Panc1 (cell line): ENCODE measurements around the gene SEMA7A. TPM values are rescaled to one million over a fixed set of nuclear protein-coding genes. Genes with fewer than 3 reads are reported as not detected.

Experiments
- ATAC-seq: fragments of 200-7000 bp; cut with Tn5 transposase; 2 replicates; pipeline ENCODE4 v1.9.1; 2020; ENCODE audit warnings: mild to moderate bottlenecking, moderate library complexity
- BruUV-seq: library from RNA; stranded (reverse); fragments of 400-500 nt; replicated peaks from 2 replicates; lab custom pipeline; 2021; lab: Mats Ljungman, UMichigan
- CTCF ChIA-PET: fragments of 300-600 bp; sonication (Branson Sonifier 250); formaldehyde crosslinking; loops from one replicate; lab custom pipeline; 2022; ENCODE audit warnings: antibody characterized with exemption; lab: Charles Lee
- POLR2A ChIA-PET: fragments of 300-600 bp; sonication (Branson Sonifier 250); formaldehyde crosslinking; loops from one replicate; lab custom pipeline; 2022; ENCODE audit warnings: antibody characterized with exemption; lab: Charles Lee
- DNase-seq: peaks from one replicate; pipeline ENCODE4 v3.0.0-alpha.2; 2010; ENCODE audit warnings: low read depth, low spot score
- H3K27ac ChIP-seq: 2 replicates; pipeline ENCODE4 v1.5.1; 2011; ENCODE audit warnings: mild to moderate bottlenecking, low read length, inconsistent platforms
- H3K27me3 ChIP-seq: fragments of 200-500 bp; sonication (Bioruptor generic); 2 replicates; pipeline ENCODE4 v1.6.0; 2014; ENCODE audit warnings: low read length, inconsistent platforms; ENCODE audit not compliant: control insufficient read depth, insufficient read depth
- H3K36me3 ChIP-seq: fragments of 200-500 bp; sonication (Bioruptor generic); 2 replicates; pipeline ENCODE4 v1.5.1; 2014; ENCODE audit warnings: inconsistent platforms, mild to moderate bottlenecking, low read length, moderate library complexity; ENCODE audit not compliant: control insufficient read depth, insufficient read depth
- H3K4me1 ChIP-seq: 2 replicates; pipeline ENCODE4 v1.5.1; 2011; ENCODE audit warnings: inconsistent platforms, mild to moderate bottlenecking, low read length, moderate library complexity; ENCODE audit not compliant: control insufficient read depth, insufficient read depth
- H3K4me3 ChIP-seq, 2 experiments: 2 replicates each; pipeline ENCODE4 v1.5.1; 2011 to 2012; ENCODE audit warnings: low read depth in 2 of 2, low read length in 2 of 2, mild to moderate bottlenecking in 2 of 2, inconsistent platforms in 1 of 2, moderate library complexity in 1 of 2
- H3K9me3 ChIP-seq: fragments of 200-500 bp; sonication (Bioruptor generic); 2 replicates; pipeline ENCODE4 v1.5.1; 2014; ENCODE audit warnings: low read depth, mild to moderate bottlenecking, inconsistent platforms, low read length, moderate library complexity; ENCODE audit not compliant: control insufficient read depth, insufficient read depth
- CTCF ChIP-seq: fragments of 450-650 bp; IDR thresholded peaks from 2 replicates; pipeline ENCODE4 v1.5.1; 2017; ENCODE audit warnings: mild to moderate bottlenecking
- POLR2AphosphoS5 ChIP-seq: IDR thresholded peaks from 2 replicates; pipeline ENCODE4 v1.6.1; 2012; ENCODE audit warnings: mild to moderate bottlenecking, low read depth, low read length, moderate library complexity
- SIN3A ChIP-seq: IDR thresholded peaks from 2 replicates; pipeline ENCODE4 v1.6.1; 2012; ENCODE audit warnings: low read depth, mild to moderate bottlenecking, low read length, moderate library complexity, borderline replicate concordance; ENCODE audit not compliant: insufficient read depth
- TCF7L2 ChIP-seq: IDR thresholded peaks from 2 replicates; pipeline ENCODE4 v1.6.1; 2011; ENCODE audit warnings: mild to moderate bottlenecking, low read depth, low read length, inconsistent platforms
- in situ Hi-C: cut with HindIII; loops from 2 replicates; pipeline ENCODE4 v1.10.0; 2016; ENCODE audit warnings: low sequenced_read_pairs, low pct_unique_long_range_greater_than_20kb
- intact Hi-C: fragments of 100-400 bp; cut with micrococcal nuclease; formaldehyde crosslinking; loops from one replicate; pipeline ENCODE4 v1.10.0; 2022; ENCODE audit not compliant: unreplicated experiment
- total RNA-seq: library from RNA; stranded (reverse); gene quantifications from one replicate; pipeline ENCODE4 v1.2.1, GENCODE V29; 2021; ENCODE audit not compliant: unreplicated experiment
- TF ChIP-seq, protein P1 (sequence below), 2 experiments: IDR thresholded peaks; 2 replicates each; pipeline ENCODE4 v1.6.1; 2011 to 2012; ENCODE audit warnings: low read depth in 2 of 2, control low read depth in 1 of 2, low read length in 1 of 2, mild to moderate bottlenecking in 1 of 2, moderate library complexity in 1 of 2; ENCODE audit not compliant: insufficient read depth in 1 of 2

SEMA7A gene
- total RNA-seq, 1 experiment from 2014 or later = 11.2 TPM

DNA sequence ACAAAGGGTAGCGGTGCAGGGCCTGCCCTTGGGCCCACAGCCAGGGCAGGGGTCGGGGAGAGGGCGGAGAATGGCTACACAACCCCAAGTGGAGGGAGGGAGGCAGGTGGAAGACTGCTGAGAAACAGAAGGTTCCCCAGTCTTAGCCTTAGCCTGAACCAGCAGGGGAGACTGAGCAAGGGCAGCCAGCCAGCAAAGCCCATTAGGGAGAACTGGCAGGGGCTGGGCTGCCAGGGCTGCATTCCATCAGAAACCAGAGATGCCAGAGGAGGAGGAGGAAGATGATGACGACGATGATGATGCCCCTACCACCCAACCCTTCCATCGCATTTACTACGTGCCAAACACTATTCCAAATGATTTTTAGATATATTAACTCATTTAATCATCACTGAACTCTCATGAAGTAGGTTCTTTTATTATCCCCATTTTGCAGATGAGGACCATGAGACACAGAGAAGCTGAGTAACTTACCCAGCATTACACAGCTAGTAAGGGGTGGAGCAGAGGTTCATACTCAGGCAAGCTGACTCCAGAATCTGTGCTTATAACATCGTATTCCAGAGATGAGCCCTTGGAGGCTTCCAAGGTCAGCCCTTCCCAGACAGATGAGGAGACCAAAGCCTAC is 8.7 kb downstream of the SEMA7A start:
- CTCF ChIA-PET = no interaction called here
- TF ChIP-seq, protein P1, sequence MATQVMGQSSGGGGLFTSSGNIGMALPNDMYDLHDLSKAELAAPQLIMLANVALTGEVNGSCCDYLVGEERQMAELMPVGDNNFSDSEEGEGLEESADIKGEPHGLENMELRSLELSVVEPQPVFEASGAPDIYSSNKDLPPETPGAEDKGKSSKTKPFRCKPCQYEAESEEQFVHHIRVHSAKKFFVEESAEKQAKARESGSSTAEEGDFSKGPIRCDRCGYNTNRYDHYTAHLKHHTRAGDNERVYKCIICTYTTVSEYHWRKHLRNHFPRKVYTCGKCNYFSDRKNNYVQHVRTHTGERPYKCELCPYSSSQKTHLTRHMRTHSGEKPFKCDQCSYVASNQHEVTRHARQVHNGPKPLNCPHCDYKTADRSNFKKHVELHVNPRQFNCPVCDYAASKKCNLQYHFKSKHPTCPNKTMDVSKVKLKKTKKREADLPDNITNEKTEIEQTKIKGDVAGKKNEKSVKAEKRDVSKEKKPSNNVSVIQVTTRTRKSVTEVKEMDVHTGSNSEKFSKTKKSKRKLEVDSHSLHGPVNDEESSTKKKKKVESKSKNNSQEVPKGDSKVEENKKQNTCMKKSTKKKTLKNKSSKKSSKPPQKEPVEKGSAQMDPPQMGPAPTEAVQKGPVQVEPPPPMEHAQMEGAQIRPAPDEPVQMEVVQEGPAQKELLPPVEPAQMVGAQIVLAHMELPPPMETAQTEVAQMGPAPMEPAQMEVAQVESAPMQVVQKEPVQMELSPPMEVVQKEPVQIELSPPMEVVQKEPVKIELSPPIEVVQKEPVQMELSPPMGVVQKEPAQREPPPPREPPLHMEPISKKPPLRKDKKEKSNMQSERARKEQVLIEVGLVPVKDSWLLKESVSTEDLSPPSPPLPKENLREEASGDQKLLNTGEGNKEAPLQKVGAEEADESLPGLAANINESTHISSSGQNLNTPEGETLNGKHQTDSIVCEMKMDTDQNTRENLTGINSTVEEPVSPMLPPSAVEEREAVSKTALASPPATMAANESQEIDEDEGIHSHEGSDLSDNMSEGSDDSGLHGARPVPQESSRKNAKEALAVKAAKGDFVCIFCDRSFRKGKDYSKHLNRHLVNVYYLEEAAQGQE (IDR thresholded peaks at IDR 0.05; ENCODE audit: insufficient read depth in 1 of 2, low read depth in 2 of 2, low read length in 1 of 2) = no peak
- TF ChIP-seq TCF7L2 (no peak), SIN3A (no peak), CTCF (no peak), POLR2AphosphoS5 (no peak)
- POLR2A ChIA-PET = interaction anchor here (0.6 kb wide), 1 partner anchor 246 kb away, joined by 3 read pairs; no protein-coding TSS in a partner anchor
- Histone ChIP-seq H3K36me3 (no peaks in the 10 kb centered on the region), H3K4me3 (no peak overlapping the region), H3K4me1 (peaks cover 70% of the 10 kb centered on the region), H3K27me3 (no peaks in the 10 kb centered on the region), H3K27ac (no peak overlapping the region; the same call in 1 of the 2 replicates), H3K9me3 (no peaks in the 10 kb centered on the region)
- intact Hi-C loops (no loop called here), in situ Hi-C loops (no loop called here)
- no peak for ATAC-seq
- no peak for DNase-seq
- BruUV-seq = no TSS peak

GRCh38 chr15:74423431-74424257 is 10.1 kb downstream of the SEMA7A start:
- TF ChIP-seq, protein P1 (IDR thresholded peaks at IDR 0.05; ENCODE audit: insufficient read depth in 1 of 2, low read depth in 2 of 2, low read length in 1 of 2) = no peak
- TF ChIP-seq POLR2AphosphoS5 = no peak
- no peak for TF ChIP-seq SIN3A
- no peak for TF ChIP-seq TCF7L2
- no peak for TF ChIP-seq CTCF
- Histone ChIP-seq H3K9me3 (no peaks in the 10 kb centered on the region), H3K4me1 (peaks cover 62% of the 10 kb centered on the region), H3K27me3 (no peaks in the 10 kb centered on the region), H3K27ac (peak overlapping the region; percentile 74), H3K36me3 (no peaks in the 10 kb centered on the region), H3K4me3 (no peak overlapping the region)
- no peak for DNase-seq
- no TSS peak for BruUV-seq
- in situ Hi-C loops = no loop called here
- ATAC-seq = peak; percentile 2; the same call in 1 of the 2 replicates
- POLR2A ChIA-PET = interaction anchor here (0.7 kb wide), 1 partner anchor 8 kb away, joined by 3 read pairs; no protein-coding TSS in a partner anchor
- intact Hi-C loops = no loop called here
- CTCF ChIA-PET = no interaction called here
